ENCODE results near the gene CLEC5A. TPM values are rescaled to one million over a fixed set of nuclear protein-coding genes. Genes with fewer than 3 reads are reported as not detected.

CLEC5A gene
- total and polyA plus RNA-seq, 2 donors (not counting 1 experiment from before 2014, with no cell fraction given), result 0.03 to 0.47 TPM

- Histone ChIP-seq H3K9ac (ENCODE audit: low read length) (no peak overlapping the region), H3K27ac (ENCODE audit: low read length in 2 of 2) (no peak overlapping the region), H4K20me1 (ENCODE audit: control insufficient read depth, insufficient read depth, low read length, poor library complexity, severe bottlenecking) (no peaks in the 10 kb centered on the region), H3K9me3 (ENCODE audit: control extremely low read depth in 1 of 3, control insufficient read depth in 2 of 3, insufficient read depth in 1 of 3, low read length in 2 of 3) (peaks cover 0 to 2% (median 0%) of the 10 kb centered on the region in 3 donors), H3K27me3 (replicated peaks in 1 of 4; ENCODE audit: control extremely low read depth in 1 of 4, control insufficient read depth in 3 of 4, insufficient read depth in 4 of 4, low read length in 3 of 4) (no peaks in the 10 kb centered on the region), H2AFZ (ENCODE audit: insufficient read depth, low read depth, low read length, poor library complexity, severe bottlenecking) (no peak overlapping the region), H3K4me3 (ENCODE audit: control extremely low read depth in 1 of 5, extremely low read depth in 1 of 5, insufficient read depth in 1 of 5, low read depth in 2 of 5, low read length in 4 of 5) (no peak overlapping the region), H3K4me1 (ENCODE audit: control insufficient read depth in 2 of 2, insufficient read depth in 2 of 2, low read length in 2 of 2) (no peaks in the 10 kb centered on the region), H3K4me2 (replicated peaks; ENCODE audit: low read depth, low read length, poor library complexity, severe bottlenecking) (no peak overlapping the region), H3K36me3 (replicated peaks in 1 of 2; ENCODE audit: control extremely low read depth in 1 of 2, control insufficient read depth in 1 of 2, extremely low read depth in 1 of 2, insufficient read depth in 2 of 2, low read length in 1 of 2) (no peaks in the 10 kb centered on the region), H3K79me2 (ENCODE audit: control insufficient read depth, insufficient read depth, low read length) (no peaks in the 10 kb centered on the region)
- Mint-ChIP-seq H3K4me1 (no peaks in the 10 kb centered on the region), H3K27ac (no peak overlapping the region), H3K9me3 (ENCODE audit: insufficient read depth) (peaks cover 4% of the 10 kb centered on the region), H3K27me3 (no peaks in the 10 kb centered on the region), H3K4me3 (no peak overlapping the region)
- CTCF ChIA-PET, result no interaction called here
- DNase-seq (no peak), ATAC-seq (ENCODE audit: low read depth) (no peak)
- intact Hi-C loops (cut with micrococcal nuclease), result no loop called here
- POLR2A ChIA-PET, result no interaction called here
- WGBS (ENCODE audit: insufficient coverage), result 57% methylated on average over 3 of the region's 5 CpGs
- no peak for TF ChIP-seq EZH2 (IDR thresholded peaks at IDR 0.05; ENCODE audit: borderline replicate concordance, insufficient read depth, low read depth, low read length, poor library complexity, severe bottlenecking)
- TF ChIP-seq CTCF (IDR thresholded peaks at IDR 0.05), result no peak
Measured at GRCh38 chr7:141884539-141885225, 62.1 kb downstream of the CLEC5A start.

- H3K27me3 Mint-ChIP-seq, result no peaks in the 10 kb centered on the region
- CTCF ChIA-PET, result no interaction called here
- intact Hi-C loops (cut with micrococcal nuclease), result no loop called here
- H3K9me3 Mint-ChIP-seq (ENCODE audit: insufficient read depth), result peaks cover 4% of the 10 kb centered on the region
- no peak for DNase-seq
- H3K9me3 ChIP-seq (ENCODE audit: control extremely low read depth in 1 of 3, control insufficient read depth in 2 of 3, insufficient read depth in 1 of 3, low read length in 2 of 3), result peaks cover 0 to 2% (median 0%) of the 10 kb centered on the region in 3 donors
- H3K4me3 Mint-ChIP-seq, result no peak overlapping the region
- no peaks in the 10 kb centered on the region for H3K4me1 Mint-ChIP-seq
- H3K36me3 ChIP-seq (replicated peaks in 1 of 2; ENCODE audit: control extremely low read depth in 1 of 2, control insufficient read depth in 1 of 2, extremely low read depth in 1 of 2, insufficient read depth in 2 of 2, low read length in 1 of 2), result no peaks in the 10 kb centered on the region
- 92% methylated on average over 2 of the region's 5 CpGs for WGBS (ENCODE audit: insufficient coverage)
- no peaks in the 10 kb centered on the region for H3K27me3 ChIP-seq (replicated peaks in 1 of 4; ENCODE audit: control extremely low read depth in 1 of 4, control insufficient read depth in 3 of 4, insufficient read depth in 4 of 4, low read length in 3 of 4)
- no peaks in the 10 kb centered on the region for H4K20me1 ChIP-seq (ENCODE audit: control insufficient read depth, insufficient read depth, low read length, poor library complexity, severe bottlenecking)
- POLR2A ChIA-PET, result no interaction called here
- no peak overlapping the region for H3K4me3 ChIP-seq (ENCODE audit: control extremely low read depth in 1 of 5, extremely low read depth in 1 of 5, insufficient read depth in 1 of 5, low read depth in 2 of 5, low read length in 4 of 5)
- H3K4me1 ChIP-seq (ENCODE audit: control insufficient read depth in 2 of 2, insufficient read depth in 2 of 2, low read length in 2 of 2), result no peaks in the 10 kb centered on the region
- H3K27ac Mint-ChIP-seq, result no peak overlapping the region
- no peak for ATAC-seq (ENCODE audit: low read depth)
- no peaks in the 10 kb centered on the region for H3K79me2 ChIP-seq (ENCODE audit: control insufficient read depth, insufficient read depth, low read length)
- no peak overlapping the region for H3K4me2 ChIP-seq (replicated peaks; ENCODE audit: low read depth, low read length, poor library complexity, severe bottlenecking)
- H3K9ac ChIP-seq (ENCODE audit: low read length), result no peak overlapping the region
- TF ChIP-seq EZH2 (IDR thresholded peaks at IDR 0.05; ENCODE audit: borderline replicate concordance, insufficient read depth, low read depth, low read length, poor library complexity, severe bottlenecking) (no peak), CTCF (IDR thresholded peaks at IDR 0.05) (no peak)
- no peak overlapping the region for H3K27ac ChIP-seq (ENCODE audit: low read length in 2 of 2)
- H2AFZ ChIP-seq (ENCODE audit: insufficient read depth, low read depth, low read length, poor library complexity, severe bottlenecking), result no peak overlapping the region
Measured at GRCh38 chr7:141880960-141881359, 65.8 kb downstream of the CLEC5A start.
